Stimulated activated naive CD8-positive, alpha-beta T cell treated with anti-CD3 and anti-CD28 coated beads, Interleukin-15, Interleukin-2, amounts not matched to agents 100 U/mL and 50 U/mL, for 24 hours (primary cell): Measurements from ENCODE around the gene ATP11C.
"Not testable (repeated sequence)": the region's sequence is repeated elsewhere in the genome, so short reads cannot be mapped to it uniquely, and the experiment has no call there.

ENCODE experiments used
- ATAC-seq: fragments of 150-1000 bp; cut with Tn5 transposase; one replicate; pipeline ENCODE4 v1.10.0; 2021
- DNase-seq: peaks from one replicate; pipeline ENCODE4 v3.0.0; 2021

The ATP11C gene

GRCh38 chrX:139851730-139852129 is 81.1 kb downstream of the ATP11C start:
- no peak for DNase-seq
- no peak for ATAC-seq

DNA sequence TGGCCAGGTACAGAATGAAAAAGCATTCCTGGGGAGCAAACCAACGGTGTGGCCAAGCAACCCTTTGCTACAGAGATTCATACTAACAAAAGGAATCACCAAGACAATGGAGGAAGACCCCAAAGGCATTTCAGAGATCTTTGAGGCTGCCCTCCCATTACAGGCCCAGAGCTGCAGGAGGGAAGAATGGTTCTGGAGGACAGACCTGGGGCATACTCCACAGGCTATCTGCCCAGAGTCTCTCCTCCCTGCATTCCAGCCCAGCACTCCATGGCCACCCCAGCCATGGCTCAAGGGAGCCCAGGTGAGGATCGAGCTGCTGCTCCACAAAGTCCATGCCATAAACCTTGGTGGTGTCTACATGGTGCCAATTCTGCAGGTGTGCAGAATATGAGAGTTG is 81.9 kb downstream of the ATP11C start:
- no peak for DNase-seq

GRCh38 chrX:139844884-139845283 is 88.0 kb downstream of the ATP11C start:
- ATAC-seq (no peak), DNase-seq (no peak)

More for the DNA sequence above, 81.9 kb downstream of the ATP11C start:
- no peak for ATAC-seq

- ATAC-seq: peak; percentile 83
These were observed 88.7 kb downstream of the ATP11C start for GRCh38 chrX:139844163-139844562.

GRCh38 chrX:139842326-139843185 is 90.3 kb downstream of the ATP11C start:
- DNase-seq: no peak
- ATAC-seq: no peak

More at GRCh38 chrX:139844163-139844562, 88.7 kb downstream of the ATP11C start:
- no peak for DNase-seq

GRCh38 chrX:139836335-139836734 is 96.5 kb downstream of the ATP11C start:
- not testable (repeated sequence) for ATAC-seq, DNase-seq

GRCh38 chrX:139834879-139835278 is 98.0 kb downstream of the ATP11C start:
- DNase-seq (no peak), ATAC-seq (no peak)

DNA sequence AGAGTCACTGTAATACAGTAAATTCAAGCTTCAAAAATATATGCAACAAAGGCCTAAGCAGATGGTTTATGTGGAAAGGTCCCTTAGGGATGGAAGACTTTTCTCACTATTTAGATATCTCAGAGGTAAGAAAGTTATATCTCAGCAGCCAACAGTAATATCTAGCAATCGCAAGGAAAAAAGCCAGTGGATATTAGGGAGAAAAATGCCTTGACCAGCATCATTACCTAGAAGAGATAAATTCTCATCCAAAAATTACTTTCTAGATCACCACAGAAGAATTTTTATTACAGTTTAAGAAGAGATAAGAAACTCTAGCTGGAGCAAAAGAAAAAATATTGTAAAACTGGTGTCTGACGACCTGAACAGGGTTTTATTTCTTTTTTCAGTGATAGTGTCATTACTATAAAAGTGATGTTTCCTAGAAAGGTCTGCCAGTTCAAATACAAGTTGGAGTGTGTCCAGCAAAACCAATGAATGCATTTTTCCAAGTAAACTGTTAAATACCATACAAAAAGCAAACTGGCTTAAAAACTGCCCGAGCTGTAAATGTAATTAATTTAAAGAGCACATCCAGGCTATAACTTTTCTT is 100.0 kb downstream of the ATP11C start:
- ATAC-seq: no peak
- DNase-seq: no peak

DNA sequence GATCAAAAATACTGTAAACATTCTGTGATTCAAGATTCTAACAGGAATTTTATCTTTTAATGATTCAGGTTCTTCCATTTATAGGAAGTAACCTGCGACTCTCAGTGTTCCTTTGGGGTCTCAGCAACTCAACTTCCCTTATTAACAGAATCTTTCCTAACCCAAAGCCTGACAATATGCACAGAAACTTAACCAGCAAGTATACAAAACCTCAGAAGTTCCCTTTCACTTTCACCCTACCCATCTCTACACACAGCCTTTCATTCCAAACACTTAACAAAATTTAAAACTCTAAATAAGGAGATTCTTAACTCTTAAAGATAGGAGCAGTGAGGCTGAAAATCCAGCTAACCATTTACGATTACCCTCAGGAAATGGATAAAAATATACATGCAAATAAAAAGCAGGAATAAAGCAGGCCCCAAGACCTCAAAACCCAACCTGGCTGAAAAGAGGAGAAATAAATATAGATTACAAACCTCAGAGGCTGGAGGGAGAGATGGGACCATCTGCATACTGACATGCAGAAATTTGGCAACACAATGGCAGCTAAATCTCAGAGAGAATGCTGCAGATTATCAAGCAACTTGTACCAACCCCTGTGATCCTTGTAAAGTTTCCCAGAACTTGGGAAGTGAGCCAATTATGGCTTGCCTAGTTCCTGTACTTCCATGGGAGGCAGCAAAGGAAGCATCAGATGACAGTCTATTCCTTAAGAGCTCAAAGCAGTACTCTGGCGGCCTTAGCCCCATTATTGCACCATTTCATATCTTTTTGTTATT is 101.0 kb downstream of the ATP11C start:
- ATAC-seq (no peak), DNase-seq (no peak)

GRCh38 chrX:139831017-139831416 is 101.8 kb downstream of the ATP11C start:
- ATAC-seq: no peak
- no peak for DNase-seq

GRCh38 chrX:139828830-139829229 is 104.0 kb downstream of the ATP11C start:
- ATAC-seq: no peak
- DNase-seq: no peak

GRCh38 chrX:139828033-139828432 is 104.8 kb downstream of the ATP11C start:
- DNase-seq (no peak), ATAC-seq (no peak)

- ATAC-seq (no peak), DNase-seq (no peak)
These were observed 106.5 kb downstream of the ATP11C start for GRCh38 chrX:139826065-139827044.

DNA sequence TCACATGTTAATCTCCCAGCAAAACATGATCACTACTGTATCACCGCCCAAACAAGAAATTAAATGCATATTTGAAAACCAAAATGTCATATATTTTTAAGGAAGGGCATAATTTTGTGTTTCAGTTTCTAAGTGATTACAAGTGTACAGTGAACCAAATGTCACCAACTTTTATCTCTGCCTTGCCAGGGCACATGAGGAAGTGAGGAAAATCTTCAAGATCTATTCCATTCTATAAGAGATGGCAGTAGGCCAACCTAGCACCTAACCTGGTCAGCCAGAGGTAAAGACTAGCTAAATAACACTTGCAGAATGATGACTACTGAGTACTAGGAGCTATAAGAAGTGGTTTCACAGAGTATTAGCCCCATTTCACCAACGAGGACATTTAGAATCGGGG is 107.2 kb downstream of the ATP11C start:
- ATAC-seq: no peak
- DNase-seq: no peak

DNA sequence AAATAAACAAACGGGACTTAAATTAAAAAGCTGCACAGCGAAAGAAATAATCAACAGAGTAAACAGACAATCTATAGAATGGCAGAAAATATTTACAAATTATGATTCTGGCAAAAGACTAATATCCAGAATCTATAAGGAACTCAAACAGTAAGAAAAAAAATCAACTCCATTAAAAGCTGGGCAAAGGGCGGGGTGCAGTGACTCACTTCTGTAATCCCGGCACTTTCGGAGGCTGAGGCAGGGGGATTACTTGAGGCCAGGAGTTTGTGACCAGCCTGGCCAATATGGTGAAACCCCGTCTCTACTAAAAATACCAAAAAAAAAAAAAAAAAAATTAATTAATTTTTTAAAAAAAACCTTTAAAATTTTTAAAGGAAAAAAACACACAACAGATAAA is 109.0 kb downstream of the ATP11C start:
- DNase-seq (no peak), ATAC-seq (no peak)

GRCh38 chrX:139820358-139820984 is 112.4 kb downstream of the ATP11C start:
- ATAC-seq (no peak), DNase-seq (no peak)

DNA sequence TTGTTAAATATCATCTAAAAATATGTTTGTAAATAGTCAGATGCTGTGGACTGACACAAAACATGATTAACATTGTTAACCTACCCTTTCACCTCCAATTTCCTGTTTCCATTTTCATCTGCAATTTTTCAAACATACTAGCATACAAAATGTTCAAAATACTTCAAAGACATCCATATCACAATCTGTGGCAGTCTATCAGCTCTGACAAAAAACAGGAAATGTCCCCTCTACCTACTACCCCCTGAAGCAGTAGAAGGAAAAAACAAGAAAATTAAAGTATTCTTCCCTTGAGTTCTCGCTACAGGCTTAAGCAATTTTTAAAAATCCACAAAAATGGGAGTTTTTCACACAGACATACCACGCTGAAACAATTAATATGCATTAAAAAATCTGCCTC is 116.6 kb downstream of the ATP11C start:
- ATAC-seq (no peak), DNase-seq (no peak)

DNA sequence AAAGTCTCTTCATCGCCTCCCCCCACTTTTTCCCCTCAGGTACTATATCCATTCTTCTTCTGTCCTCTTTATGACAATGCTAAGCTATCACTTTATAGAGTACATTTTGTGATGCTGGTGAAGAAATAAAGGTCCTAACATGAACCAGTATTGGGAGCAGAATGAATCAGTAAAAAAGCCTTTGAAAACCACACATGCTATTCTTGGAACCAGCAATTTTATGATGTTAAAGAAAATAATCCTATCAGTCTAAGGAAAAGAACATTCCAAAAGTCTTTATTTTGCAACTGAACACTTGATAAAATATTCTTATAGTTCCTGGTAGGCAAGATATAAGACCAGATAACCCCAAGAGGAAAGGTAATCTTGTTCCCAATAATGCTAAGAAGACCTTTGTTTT is 117.1 kb downstream of the ATP11C start:
- DNase-seq (no peak), ATAC-seq (no peak)

DNA sequence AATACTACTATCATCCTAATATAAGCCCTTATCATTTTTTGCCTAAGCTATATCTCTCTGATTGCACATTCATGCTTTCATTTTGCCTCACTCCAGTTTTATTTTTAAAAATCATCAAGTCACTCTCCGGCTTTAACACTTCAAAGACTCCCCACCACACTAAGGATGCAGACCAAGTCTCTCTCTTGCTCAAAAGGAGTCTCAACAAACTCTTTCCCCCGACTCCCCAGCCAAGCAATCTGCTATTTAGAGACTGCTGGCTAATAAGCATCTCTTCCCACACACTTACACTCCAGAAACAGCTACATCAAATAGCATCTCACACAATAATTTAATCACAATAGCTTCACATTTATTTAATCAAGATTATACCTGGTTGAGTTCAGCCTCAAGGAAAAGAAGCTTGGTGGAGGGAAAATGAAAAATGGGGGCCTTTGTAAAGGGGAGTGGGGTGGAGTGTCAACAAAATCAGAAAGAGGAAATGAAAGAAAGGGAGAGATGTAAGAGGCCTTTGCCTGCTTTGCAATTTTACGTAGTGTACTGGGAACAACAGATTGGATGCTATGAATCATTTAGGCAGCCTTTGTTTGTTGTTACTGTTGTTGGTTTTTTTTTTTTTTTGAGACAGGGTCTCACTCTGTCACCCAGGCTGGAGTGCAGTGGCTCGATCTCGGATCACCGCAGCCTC is 120.8 kb downstream of the ATP11C start:
- DNase-seq: no peak
- no peak for ATAC-seq

DNA sequence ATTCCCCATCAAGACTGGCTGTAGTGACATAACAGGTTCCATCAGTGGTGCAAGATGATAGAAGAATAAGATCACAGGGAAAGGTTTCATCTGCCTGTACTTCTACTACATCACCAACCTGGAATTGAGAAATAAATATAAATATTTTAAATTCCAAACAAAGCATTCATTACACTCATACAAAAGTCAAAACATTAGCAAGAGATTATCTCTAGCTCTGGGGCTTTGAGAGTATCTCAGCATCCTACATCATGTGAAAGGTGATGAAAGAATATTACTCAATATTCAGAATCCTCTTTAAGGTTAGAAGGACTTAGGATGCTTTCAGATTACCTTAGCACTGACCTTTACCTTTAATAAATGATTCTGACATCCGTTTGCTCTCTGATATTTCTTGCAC is 128.4 kb downstream of the ATP11C start:
- DNase-seq (no peak), ATAC-seq (no peak)

GRCh38 chrX:139803224-139803623 is 129.6 kb downstream of the ATP11C start:
- DNase-seq (no peak), ATAC-seq (no peak)
